SK-N-SH (cell line): Measurements from ENCODE around the gene ASTN2.

Experiments used
- CTCF ChIP-seq: fragments of 200-600 bp; sonication (generic); IDR thresholded peaks from 2 replicates; pipeline ENCODE4 v1.6.1; 2017; ENCODE audit warnings: antibody characterized with exemption, mild to moderate bottlenecking, moderate library complexity
- ELF1 ChIP-seq: IDR thresholded peaks from 2 replicates; pipeline ENCODE4 v1.4.0; 2012
- EP300 ChIP-seq, 2 experiments: IDR thresholded peaks; 2 replicates each; pipeline versions ENCODE4 v1.4.0 to v1.6.1; 2012; ENCODE audit warnings: borderline replicate concordance in 1 of 2, low read depth in 1 of 2, low read length in 1 of 2
- EZH2phosphoT487 ChIP-seq: fragments of 200-600 bp; sonication (generic); IDR thresholded peaks from 2 replicates; pipeline ENCODE4 v1.6.1; 2017; ENCODE audit warnings: low read depth, mixed run types, mild to moderate bottlenecking, antibody characterized with exemption, moderate library complexity, borderline replicate concordance
- FOXJ3 ChIP-seq: sonication (generic); formaldehyde crosslinking; IDR thresholded peaks from 2 replicates; pipeline ENCODE4 v1.5.1; 2020; ENCODE audit warnings: mild to moderate bottlenecking, missing genetic modification reagents
- FOXM1 ChIP-seq: IDR thresholded peaks from 2 replicates; pipeline ENCODE4 v1.4.0; 2012; ENCODE audit warnings: low read depth, mild to moderate bottlenecking
- NFIC ChIP-seq: IDR thresholded peaks from 2 replicates; pipeline ENCODE4 v1.4.0; 2012; ENCODE audit warnings: borderline replicate concordance
- POLR2AphosphoS5 ChIP-seq: IDR thresholded peaks from 2 replicates; pipeline ENCODE4 v1.6.1; 2012; ENCODE audit warnings: low read depth, low read length
- REST ChIP-seq: IDR thresholded peaks from 2 replicates; pipeline ENCODE4 v1.6.1; 2012; ENCODE audit warnings: mild to moderate bottlenecking, low read depth, low read length, moderate library complexity
- RFX5 ChIP-seq: IDR thresholded peaks from 2 replicates; pipeline ENCODE4 v1.6.1; 2012; ENCODE audit warnings: mild to moderate bottlenecking, improper control_type of control experiment, low read length
- SMC3 ChIP-seq: IDR thresholded peaks from 2 replicates; pipeline ENCODE4 v1.6.1; 2012; ENCODE audit warnings: low read depth, low read length, improper control_type of control experiment
- TEAD4 ChIP-seq: IDR thresholded peaks from 2 replicates; pipeline ENCODE4 v1.4.0; 2012; ENCODE audit warnings: mild to moderate bottlenecking, borderline replicate concordance; ENCODE audit not compliant: insufficient read depth

GRCh38 chr9:116409638-116410037 is 1005.2 kb downstream of the ASTN2 start:
- TF ChIP-seq REST: no peak
- TF ChIP-seq CTCF: no peak
- no peak for TF ChIP-seq RFX5
- TF ChIP-seq POLR2AphosphoS5: no peak
- no peak for TF ChIP-seq FOXM1
- TF ChIP-seq EP300 (IDR thresholded peaks at IDR 0.05; ENCODE audit: borderline replicate concordance in 1 of 2, low read depth in 1 of 2, low read length in 1 of 2): no peak
- no peak for TF ChIP-seq NFIC
- no peak for TF ChIP-seq TEAD4
- TF ChIP-seq EZH2phosphoT487: no peak
- no peak for TF ChIP-seq ELF1
- TF ChIP-seq SMC3: no peak
- TF ChIP-seq FOXJ3 (CRISPR knock-in tag): no peak
